HFFc6 (cell line): ENCODE data around the gene CDCA7L. TPM values are rescaled to one million over a fixed set of nuclear protein-coding genes. Genes with fewer than 3 reads are reported as not detected.

Experiments
- DNase-seq: peaks from one replicate; pipeline ENCODE4 v3.0.0-alpha.2; 2018
- H3K27ac Mint-ChIP-seq: 2 replicates; pipeline ENCODE4 v1.8.0; 2020; ENCODE audit warnings: mild to moderate bottlenecking, mixed read lengths
- H3K27me3 Mint-ChIP-seq: 2 replicates; pipeline ENCODE4 v1.8.0; 2021; ENCODE audit warnings: mild to moderate bottlenecking, moderate library complexity, mixed read lengths; ENCODE audit not compliant: insufficient read depth
- H3K36me3 Mint-ChIP-seq: 2 replicates; pipeline ENCODE4 v1.8.0; 2021; ENCODE audit warnings: low read depth, mixed read lengths
- H3K4me1 Mint-ChIP-seq: 2 replicates; pipeline ENCODE4 v1.8.0; 2020; ENCODE audit warnings: low read depth, mixed read lengths
- H3K4me3 Mint-ChIP-seq: 2 replicates; pipeline ENCODE4 v1.8.0; 2020; ENCODE audit warnings: mild to moderate bottlenecking, moderate library complexity, mixed read lengths
- H3K9me3 Mint-ChIP-seq: 2 replicates; pipeline ENCODE4 v1.8.0; 2020; ENCODE audit warnings: mild to moderate bottlenecking, mixed read lengths
- CTCF ChIP-seq: fragments of 200-600 bp; sonication (generic); IDR thresholded peaks from 2 replicates; pipeline ENCODE4 v1.5.0; 2021; ENCODE audit warnings: antibody characterized with exemption, mild to moderate bottlenecking
- total RNA-seq, 6 experiments: library from RNA; stranded (reverse); fragmentation: NEBNext Ultra II Directional; extraction: Animal tissue kit (Norgen Biotek cat#: 25700); gene quantifications; 2 replicates in 1 of 6; 3 replicates in 5 of 6; pipeline ENCODE4 v1.2.3, GENCODE V29; 2021

CDCA7L gene
- total RNA-seq, 6 experiments from 2014 or later = 32.9 to 51.4 (median 42.7) TPM

- peak; percentile 21; the same call in 1 of the 2 replicates for TF ChIP-seq CTCF
- H3K4me1 Mint-ChIP-seq = peaks cover 16% of the 10 kb centered on the region
- H3K4me3 Mint-ChIP-seq = no peak overlapping the region
- H3K27ac Mint-ChIP-seq = no peak overlapping the region
- H3K27me3 Mint-ChIP-seq = no peaks in the 10 kb centered on the region
- no peak for DNase-seq
- H3K36me3 Mint-ChIP-seq = no peaks in the 10 kb centered on the region
- no peaks in the 10 kb centered on the region for H3K9me3 Mint-ChIP-seq
Observed at GRCh38 chr7:21883069-21883468, 62.6 kb downstream of the CDCA7L start.

GRCh38 chr7:21869785-21870402, 75.8 kb downstream of the CDCA7L start:
- TF ChIP-seq CTCF = no peak
- Mint-ChIP-seq H3K36me3 (no peaks in the 10 kb centered on the region; the same call in 1 of the 2 replicates), H3K27ac (peak overlapping the region; percentile 48), H3K4me3 (no peak overlapping the region), H3K27me3 (no peaks in the 10 kb centered on the region), H3K4me1 (peaks cover 28% of the 10 kb centered on the region), H3K9me3 (no peaks in the 10 kb centered on the region)
- peak; percentile 38 for DNase-seq

GRCh38 chr7:21868576-21868850, 77.2 kb downstream of the CDCA7L start:
- TF ChIP-seq CTCF = no peak
- H3K4me3 Mint-ChIP-seq = no peak overlapping the region
- no peak overlapping the region for H3K27ac Mint-ChIP-seq
- H3K36me3 Mint-ChIP-seq = no peaks in the 10 kb centered on the region
- no peak for DNase-seq
- H3K27me3 Mint-ChIP-seq = no peaks in the 10 kb centered on the region
- H3K4me1 Mint-ChIP-seq = peaks cover 28% of the 10 kb centered on the region
- H3K9me3 Mint-ChIP-seq = no peaks in the 10 kb centered on the region

GRCh38 chr7:21867816-21868575, 77.7 kb downstream of the CDCA7L start:
- no peak for TF ChIP-seq CTCF
- no peaks in the 10 kb centered on the region for H3K9me3 Mint-ChIP-seq
- no peaks in the 10 kb centered on the region for H3K36me3 Mint-ChIP-seq
- H3K27ac Mint-ChIP-seq = no peak overlapping the region
- no peak for DNase-seq
- H3K4me3 Mint-ChIP-seq = no peak overlapping the region
- H3K4me1 Mint-ChIP-seq = peaks cover 28% of the 10 kb centered on the region
- no peaks in the 10 kb centered on the region for H3K27me3 Mint-ChIP-seq

- Mint-ChIP-seq H3K27me3 (no peaks in the 10 kb centered on the region), H3K9me3 (no peaks in the 10 kb centered on the region), H3K36me3 (no peaks in the 10 kb centered on the region), H3K27ac (no peak overlapping the region), H3K4me3 (no peak overlapping the region), H3K4me1 (peaks cover 28% of the 10 kb centered on the region)
- no peak for DNase-seq
- no peak for TF ChIP-seq CTCF
Observed at GRCh38 chr7:21867226-21867625, 78.5 kb downstream of the CDCA7L start.
